Tongue (tissue), 2 donors: ENCODE measurements around the gene IGSF5. TPM values are rescaled to one million over a fixed set of nuclear protein-coding genes. Genes with fewer than 3 reads are reported as not detected.
"Not testable (repeated sequence)": the region's sequence is repeated elsewhere in the genome, so short reads cannot be mapped to it uniquely, and the experiment has no call there.

ENCODE experiments used
- DNase-seq: peaks from one replicate; pipeline ENCODE4 v3.0.0-alpha.2; 2015
- total RNA-seq: library from RNA; depleted of rRNA; stranded (reverse); fragments of >200 nt; gene quantifications from one replicate; pipeline ENCODE4 v1.2.3, GENCODE V29; 2014

Gene IGSF5
- total RNA-seq: 0.82 TPM

GRCh38 chr21:39744883-39745282, at the start of gene IGSF5:
Gene IGSF5 (plus strand): TSS chr21:39745183. CDS start chr21:39745510, 327 bp downstream.
- not testable (repeated sequence) for DNase-seq

GRCh38 chr21:39696196-39696595, 48.8 kb upstream of the IGSF5 start:
- DNase-seq: no peak

- DNase-seq: peak; percentile 26
These were observed 48.4 kb upstream of the IGSF5 start for GRCh38 chr21:39696618-39697017.

- DNase-seq: no peak
These were observed 44.7 kb upstream of the IGSF5 start for GRCh38 chr21:39700318-39700717.

- DNase-seq: no peak
These were observed 41.4 kb upstream of the IGSF5 start for GRCh38 chr21:39703578-39703977.

GRCh38 chr21:39705849-39706248, 39.1 kb upstream of the IGSF5 start:
- DNase-seq: no peak

- DNase-seq: no peak
These were observed 37.7 kb upstream of the IGSF5 start for GRCh38 chr21:39707316-39707715.

GRCh38 chr21:39710866-39711265, 34.1 kb upstream of the IGSF5 start:
- DNase-seq: no peak

GRCh38 chr21:39712273-39712672, 32.7 kb upstream of the IGSF5 start:
- no peak for DNase-seq

GRCh38 chr21:39712976-39713375, 32.0 kb upstream of the IGSF5 start:
- DNase-seq: peak; percentile 52

- DNase-seq: no peak
These were observed 31.1 kb upstream of the IGSF5 start for GRCh38 chr21:39713905-39714304.

GRCh38 chr21:39714331-39714730, 30.7 kb upstream of the IGSF5 start:
- DNase-seq: no peak

- peak; percentile 81 for DNase-seq
These were observed 29.1 kb upstream of the IGSF5 start for GRCh38 chr21:39715804-39716397.

GRCh38 chr21:39720126-39720778, 24.7 kb upstream of the IGSF5 start:
- DNase-seq: no peak

- DNase-seq: no peak
These were observed 23.1 kb upstream of the IGSF5 start for GRCh38 chr21:39721885-39722284.

- DNase-seq: no peak
These were observed 20.0 kb upstream of the IGSF5 start for GRCh38 chr21:39724944-39725343.

GRCh38 chr21:39726133-39726532, 18.9 kb upstream of the IGSF5 start:
- DNase-seq: no peak

- DNase-seq: no peak
These were observed 17.4 kb upstream of the IGSF5 start for GRCh38 chr21:39727401-39728120.

GRCh38 chr21:39728341-39728740, 16.6 kb upstream of the IGSF5 start:
- no peak for DNase-seq

- peak; percentile 40 for DNase-seq
These were observed 14.4 kb upstream of the IGSF5 start for GRCh38 chr21:39730418-39731157.

- DNase-seq: no peak
These were observed 8.3 kb upstream of the IGSF5 start for GRCh38 chr21:39736716-39737115.

- no peak for DNase-seq
These were observed 7.5 kb upstream of the IGSF5 start for GRCh38 chr21:39737376-39738000.
